ENCODE data around the gene LRRC43. TPM values are rescaled to one million over a fixed set of nuclear protein-coding genes. Genes with fewer than 3 reads are reported as not detected.

Gene LRRC43
- total RNA-seq, 2 donors from 2014 or later: 2.3 TPM; not detected in 1

DNA sequence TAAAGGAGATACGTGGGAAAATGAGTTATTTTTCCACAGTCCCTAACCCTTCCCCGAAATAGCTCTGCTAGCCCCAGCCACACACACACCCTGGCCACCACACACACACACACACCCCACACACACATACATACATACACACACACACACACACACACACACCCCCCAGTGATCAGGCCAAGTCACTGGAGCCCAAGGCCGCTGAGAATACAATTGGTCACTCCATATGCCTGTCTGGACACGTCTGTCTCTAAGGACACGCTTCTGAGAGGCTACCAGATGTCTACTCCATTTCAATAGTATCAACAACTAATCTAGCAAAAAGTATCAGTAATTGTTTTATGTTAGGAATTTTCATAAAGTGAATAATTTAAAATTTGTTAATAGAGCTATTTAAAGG, 55.9 kb downstream of the LRRC43 start:
- Histone ChIP-seq H3K4me1 (no peaks in the 10 kb centered on the region), H3K27ac (no peak overlapping the region), H3K36me3 (replicated peaks in 1 of 2; ENCODE audit: insufficient read depth in 1 of 2, low read depth in 2 of 2) (peaks cover 0 to 11% of the 10 kb centered on the region in 2 donors), H3K27me3 (no peaks in the 10 kb centered on the region), H3K4me3 (no peak overlapping the region), H3K9me3 (peaks cover 0 to 3% (median 0%) of the 10 kb centered on the region in 3 donors)
- TF ChIP-seq POLR2A (IDR thresholded peaks at IDR 0.05): no peak
- TF ChIP-seq, protein P1, sequence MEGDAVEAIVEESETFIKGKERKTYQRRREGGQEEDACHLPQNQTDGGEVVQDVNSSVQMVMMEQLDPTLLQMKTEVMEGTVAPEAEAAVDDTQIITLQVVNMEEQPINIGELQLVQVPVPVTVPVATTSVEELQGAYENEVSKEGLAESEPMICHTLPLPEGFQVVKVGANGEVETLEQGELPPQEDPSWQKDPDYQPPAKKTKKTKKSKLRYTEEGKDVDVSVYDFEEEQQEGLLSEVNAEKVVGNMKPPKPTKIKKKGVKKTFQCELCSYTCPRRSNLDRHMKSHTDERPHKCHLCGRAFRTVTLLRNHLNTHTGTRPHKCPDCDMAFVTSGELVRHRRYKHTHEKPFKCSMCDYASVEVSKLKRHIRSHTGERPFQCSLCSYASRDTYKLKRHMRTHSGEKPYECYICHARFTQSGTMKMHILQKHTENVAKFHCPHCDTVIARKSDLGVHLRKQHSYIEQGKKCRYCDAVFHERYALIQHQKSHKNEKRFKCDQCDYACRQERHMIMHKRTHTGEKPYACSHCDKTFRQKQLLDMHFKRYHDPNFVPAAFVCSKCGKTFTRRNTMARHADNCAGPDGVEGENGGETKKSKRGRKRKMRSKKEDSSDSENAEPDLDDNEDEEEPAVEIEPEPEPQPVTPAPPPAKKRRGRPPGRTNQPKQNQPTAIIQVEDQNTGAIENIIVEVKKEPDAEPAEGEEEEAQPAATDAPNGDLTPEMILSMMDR (IDR thresholded peaks at IDR 0.05): no peak
- intact Hi-C loops (cut with DNase I): no loop called here
- WGBS, 2 donors: 92 to 95% methylated on average over 5 of the region's 5 CpGs
- DNase-seq (no peak), ATAC-seq (no peak)

DNA sequence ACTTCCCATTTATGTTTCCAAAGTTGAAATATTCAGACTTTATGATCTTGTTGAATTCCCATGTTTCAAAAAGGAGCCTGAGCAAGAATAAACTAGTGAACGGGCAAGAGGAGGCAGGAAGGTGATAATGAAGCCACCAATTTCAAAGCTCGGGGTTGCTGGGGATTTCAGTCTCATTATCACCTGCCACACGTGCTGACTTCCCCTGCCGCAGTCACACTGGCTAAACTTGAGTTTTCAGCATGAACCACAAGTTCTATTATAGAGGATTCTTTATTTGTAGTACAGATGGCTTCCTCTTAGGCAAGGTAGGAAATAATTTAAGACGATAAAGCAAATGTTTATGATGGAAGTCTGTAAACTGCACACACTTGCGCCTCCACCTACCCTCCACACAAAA, 61.0 kb downstream of the LRRC43 start:
- Histone ChIP-seq H3K9me3 (peaks cover 0 to 3% (median 0%) of the 10 kb centered on the region in 3 donors), H3K4me3 (no peak overlapping the region), H3K27me3 (no peaks in the 10 kb centered on the region), H3K36me3 (replicated peaks in 1 of 2; ENCODE audit: insufficient read depth in 1 of 2, low read depth in 2 of 2) (peaks cover 0 to 12% of the 10 kb centered on the region in 2 donors), H3K4me1 (no peaks in the 10 kb centered on the region), H3K27ac (no peak overlapping the region)
- DNase-seq (no peak), ATAC-seq (no peak)
- TF ChIP-seq, protein P1 (IDR thresholded peaks at IDR 0.05): no peak
- no peak for TF ChIP-seq POLR2A (IDR thresholded peaks at IDR 0.05)
- 65 to 73% methylated on average over 6 of the region's 6 CpGs for WGBS, 2 donors
- intact Hi-C loops (cut with DNase I): no loop called here

DNA sequence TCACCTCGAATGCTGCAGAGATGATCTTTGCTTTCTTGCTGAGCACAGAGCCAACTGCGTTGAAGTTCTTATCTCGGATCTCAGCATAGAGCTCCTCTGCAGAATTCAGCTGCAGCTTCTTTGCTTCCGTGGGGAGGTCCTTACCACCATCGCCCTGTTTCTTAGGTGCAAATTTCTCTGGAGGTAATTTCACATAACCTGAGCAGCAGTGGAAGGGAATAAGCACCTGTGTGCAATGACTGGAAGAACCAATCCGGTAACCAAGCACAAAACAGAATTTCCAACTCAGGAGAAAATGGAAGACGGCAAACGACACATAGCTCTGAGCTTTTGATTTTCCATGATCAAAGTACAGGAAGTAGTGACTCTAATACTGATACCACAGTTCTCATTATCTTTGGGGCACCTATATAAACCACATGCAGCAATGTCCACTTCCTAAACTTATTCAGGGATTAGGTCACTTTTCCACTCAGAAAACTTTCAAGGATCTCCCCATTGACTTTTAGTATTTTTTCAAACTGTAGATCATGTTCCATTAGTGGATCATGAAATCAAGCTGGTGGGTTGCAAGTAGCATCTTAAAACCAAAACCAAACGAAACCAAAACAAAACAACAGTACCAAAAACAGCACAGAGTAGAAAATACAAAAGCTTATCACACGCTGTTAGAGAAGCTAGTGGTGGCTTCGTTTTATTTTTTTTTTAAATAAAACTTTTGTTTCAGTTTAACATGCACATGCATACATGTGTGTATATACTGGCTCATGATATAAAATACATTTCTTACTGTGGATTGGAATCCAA, 61.8 kb downstream of the LRRC43 start:
- Histone ChIP-seq H3K4me1 (no peaks in the 10 kb centered on the region), H3K4me3 (no peak overlapping the region), H3K9me3 (peaks cover 0 to 3% (median 0%) of the 10 kb centered on the region in 3 donors), H3K36me3 (replicated peaks in 1 of 2; ENCODE audit: insufficient read depth in 1 of 2, low read depth in 2 of 2) (peaks cover 0 to 12% of the 10 kb centered on the region in 2 donors), H3K27ac (no peak overlapping the region), H3K27me3 (no peaks in the 10 kb centered on the region)
- DNase-seq (no peak), ATAC-seq (no peak)
- intact Hi-C loops (cut with DNase I): no loop called here
- 74 to 82% methylated on average over 10 to 11 of the region's 11 CpGs for WGBS, 2 donors
- TF ChIP-seq, protein P1 (IDR thresholded peaks at IDR 0.05): no peak
- TF ChIP-seq POLR2A (IDR thresholded peaks at IDR 0.05): no peak

DNA sequence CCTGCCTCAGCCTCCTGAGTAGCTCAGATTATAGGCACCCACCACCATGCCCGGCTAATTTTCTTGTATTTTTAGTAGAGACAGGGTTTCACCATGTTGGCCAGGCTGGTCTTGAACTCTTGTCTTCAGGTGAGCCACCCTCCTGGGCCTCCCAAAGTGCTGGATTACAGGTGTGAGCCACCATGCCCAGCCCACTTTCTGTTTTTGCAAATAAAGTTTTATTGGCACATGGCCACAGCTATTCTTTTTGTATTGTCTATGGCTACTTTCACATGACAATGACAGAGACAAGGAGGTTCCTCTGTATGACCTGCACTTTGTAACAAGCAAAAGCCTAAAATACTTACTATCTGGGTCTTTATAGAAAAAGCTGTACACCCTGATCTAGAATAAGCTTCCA, 62.6 kb downstream of the LRRC43 start:
- H3K36me3 ChIP-seq (replicated peaks in 1 of 2; ENCODE audit: insufficient read depth in 1 of 2, low read depth in 2 of 2): peaks cover 0 to 15% of the 10 kb centered on the region in 2 donors
- intact Hi-C loops (cut with DNase I): no loop called here
- ATAC-seq: no peak
- WGBS, 2 donors: 100% methylated on average over 1 of the region's 1 CpG
- TF ChIP-seq, protein P1 (IDR thresholded peaks at IDR 0.05): no peak
- TF ChIP-seq POLR2A (IDR thresholded peaks at IDR 0.05): no peak
- no peaks in the 10 kb centered on the region for H3K27me3 ChIP-seq
- no peak overlapping the region for H3K4me3 ChIP-seq
- no peaks in the 10 kb centered on the region for H3K4me1 ChIP-seq
- H3K9me3 ChIP-seq: peaks cover 0 to 3% (median 0%) of the 10 kb centered on the region in 3 donors
- no peak overlapping the region for H3K27ac ChIP-seq
- no peak for DNase-seq
